ENCODE results near the gene LAD1. TPM values are rescaled to one million over a fixed set of nuclear protein-coding genes. Genes with fewer than 3 reads are reported as not detected.

The LAD1 gene
- total RNA-seq, 1 donor from 2014 or later: 1.2 TPM

GRCh38 chr1:201349092-201349491, 50.0 kb downstream of the LAD1 start:
- Histone ChIP-seq H3K9me3 (ENCODE audit: insufficient read depth, low read depth, low read length) (no peaks in the 10 kb centered on the region), H4K20me1 (ENCODE audit: insufficient read depth, low read length) (no peaks in the 10 kb centered on the region), H3K27ac (ENCODE audit: low read depth, low read length) (no peak overlapping the region), H3K4me1 (ENCODE audit: insufficient read depth, low read length) (no peaks in the 10 kb centered on the region), H3K9ac (ENCODE audit: low read length) (no peak overlapping the region), H3K36me3 (ENCODE audit: insufficient read depth, low read length) (no peaks in the 10 kb centered on the region), H3K4me2 (ENCODE audit: low read length) (no peak overlapping the region), H3K4me3 (ENCODE audit: insufficient read depth, low read depth, low read length) (no peak overlapping the region), H2AFZ (ENCODE audit: low read depth, low read length) (no peak overlapping the region), H3K27me3 (ENCODE audit: insufficient read depth, low read length) (peaks cover 21% of the 10 kb centered on the region), H3K79me2 (ENCODE audit: insufficient read depth, low read length) (no peaks in the 10 kb centered on the region)
- DNase-seq (ENCODE audit: low read depth) (no peak), FAIRE-seq (no peak)
- H3K9me3 Mint-ChIP-seq (ENCODE audit: unreplicated experiment): peaks cover 4% of the 10 kb centered on the region
- TF ChIP-seq, protein P1, sequence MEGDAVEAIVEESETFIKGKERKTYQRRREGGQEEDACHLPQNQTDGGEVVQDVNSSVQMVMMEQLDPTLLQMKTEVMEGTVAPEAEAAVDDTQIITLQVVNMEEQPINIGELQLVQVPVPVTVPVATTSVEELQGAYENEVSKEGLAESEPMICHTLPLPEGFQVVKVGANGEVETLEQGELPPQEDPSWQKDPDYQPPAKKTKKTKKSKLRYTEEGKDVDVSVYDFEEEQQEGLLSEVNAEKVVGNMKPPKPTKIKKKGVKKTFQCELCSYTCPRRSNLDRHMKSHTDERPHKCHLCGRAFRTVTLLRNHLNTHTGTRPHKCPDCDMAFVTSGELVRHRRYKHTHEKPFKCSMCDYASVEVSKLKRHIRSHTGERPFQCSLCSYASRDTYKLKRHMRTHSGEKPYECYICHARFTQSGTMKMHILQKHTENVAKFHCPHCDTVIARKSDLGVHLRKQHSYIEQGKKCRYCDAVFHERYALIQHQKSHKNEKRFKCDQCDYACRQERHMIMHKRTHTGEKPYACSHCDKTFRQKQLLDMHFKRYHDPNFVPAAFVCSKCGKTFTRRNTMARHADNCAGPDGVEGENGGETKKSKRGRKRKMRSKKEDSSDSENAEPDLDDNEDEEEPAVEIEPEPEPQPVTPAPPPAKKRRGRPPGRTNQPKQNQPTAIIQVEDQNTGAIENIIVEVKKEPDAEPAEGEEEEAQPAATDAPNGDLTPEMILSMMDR (IDR thresholded peaks at IDR 0.05; ENCODE audit: insufficient read depth, low read depth, low read length): no peak
- TF ChIP-seq EZH2 (IDR thresholded peaks at IDR 0.05; ENCODE audit: insufficient read depth, low read length): no peak
- no peak overlapping the region for H3K4me3 Mint-ChIP-seq (ENCODE audit: unreplicated experiment)
- peaks cover 43% of the 10 kb centered on the region for H3K27me3 Mint-ChIP-seq (ENCODE audit: low read depth, unreplicated experiment)
- H3K27ac Mint-ChIP-seq (ENCODE audit: unreplicated experiment): no peak overlapping the region
- peaks cover 1% of the 10 kb centered on the region for H3K36me3 Mint-ChIP-seq (ENCODE audit: low read depth, unreplicated experiment)
- peaks cover 3% of the 10 kb centered on the region for H3K4me1 Mint-ChIP-seq (ENCODE audit: low read depth, unreplicated experiment)

DNA sequence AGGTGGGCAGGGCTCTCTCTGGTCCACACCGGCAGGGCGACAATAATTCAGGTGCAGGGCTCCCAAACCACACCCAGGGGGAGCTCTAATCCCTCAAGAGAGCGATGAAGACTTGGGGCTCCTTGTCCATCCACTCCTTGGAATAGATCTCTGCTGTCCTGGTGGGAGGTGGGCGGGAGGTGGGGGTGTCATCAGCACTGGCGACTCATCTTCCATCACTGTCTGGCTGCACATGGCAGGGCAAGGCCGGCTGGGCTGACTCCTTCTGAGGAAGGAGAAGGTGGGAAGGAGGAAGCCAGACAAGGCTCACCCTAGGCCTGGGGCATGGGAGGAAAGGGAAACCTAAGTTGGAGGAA, 50.9 kb downstream of the LAD1 start:
- H3K4me3 Mint-ChIP-seq (ENCODE audit: unreplicated experiment): no peak overlapping the region
- peak overlapping the region; percentile 24 for H3K27ac Mint-ChIP-seq (ENCODE audit: unreplicated experiment)
- Histone ChIP-seq H3K4me1 (ENCODE audit: insufficient read depth, low read length) (no peaks in the 10 kb centered on the region), H3K9ac (ENCODE audit: low read length) (no peak overlapping the region), H3K27me3 (ENCODE audit: insufficient read depth, low read length) (peaks cover 22% of the 10 kb centered on the region), H3K79me2 (ENCODE audit: insufficient read depth, low read length) (no peaks in the 10 kb centered on the region), H3K27ac (ENCODE audit: low read depth, low read length) (no peak overlapping the region), H2AFZ (ENCODE audit: low read depth, low read length) (no peak overlapping the region), H3K9me3 (ENCODE audit: insufficient read depth, low read depth, low read length) (no peaks in the 10 kb centered on the region), H4K20me1 (ENCODE audit: insufficient read depth, low read length) (no peaks in the 10 kb centered on the region), H3K4me2 (ENCODE audit: low read length) (no peak overlapping the region), H3K4me3 (ENCODE audit: insufficient read depth, low read depth, low read length) (no peak overlapping the region), H3K36me3 (ENCODE audit: insufficient read depth, low read length) (no peaks in the 10 kb centered on the region)
- peaks cover 3% of the 10 kb centered on the region for H3K4me1 Mint-ChIP-seq (ENCODE audit: low read depth, unreplicated experiment)
- DNase-seq (ENCODE audit: low read depth) (peak; percentile 16), FAIRE-seq (no peak)
- H3K36me3 Mint-ChIP-seq (ENCODE audit: low read depth, unreplicated experiment): no peaks in the 10 kb centered on the region
- TF ChIP-seq, protein P1 (IDR thresholded peaks at IDR 0.05; ENCODE audit: insufficient read depth, low read depth, low read length): peak; percentile 63
- no peak for TF ChIP-seq EZH2 (IDR thresholded peaks at IDR 0.05; ENCODE audit: insufficient read depth, low read length)
- peaks cover 36% of the 10 kb centered on the region for H3K27me3 Mint-ChIP-seq (ENCODE audit: low read depth, unreplicated experiment)
- peaks cover 4% of the 10 kb centered on the region for H3K9me3 Mint-ChIP-seq (ENCODE audit: unreplicated experiment)

DNA sequence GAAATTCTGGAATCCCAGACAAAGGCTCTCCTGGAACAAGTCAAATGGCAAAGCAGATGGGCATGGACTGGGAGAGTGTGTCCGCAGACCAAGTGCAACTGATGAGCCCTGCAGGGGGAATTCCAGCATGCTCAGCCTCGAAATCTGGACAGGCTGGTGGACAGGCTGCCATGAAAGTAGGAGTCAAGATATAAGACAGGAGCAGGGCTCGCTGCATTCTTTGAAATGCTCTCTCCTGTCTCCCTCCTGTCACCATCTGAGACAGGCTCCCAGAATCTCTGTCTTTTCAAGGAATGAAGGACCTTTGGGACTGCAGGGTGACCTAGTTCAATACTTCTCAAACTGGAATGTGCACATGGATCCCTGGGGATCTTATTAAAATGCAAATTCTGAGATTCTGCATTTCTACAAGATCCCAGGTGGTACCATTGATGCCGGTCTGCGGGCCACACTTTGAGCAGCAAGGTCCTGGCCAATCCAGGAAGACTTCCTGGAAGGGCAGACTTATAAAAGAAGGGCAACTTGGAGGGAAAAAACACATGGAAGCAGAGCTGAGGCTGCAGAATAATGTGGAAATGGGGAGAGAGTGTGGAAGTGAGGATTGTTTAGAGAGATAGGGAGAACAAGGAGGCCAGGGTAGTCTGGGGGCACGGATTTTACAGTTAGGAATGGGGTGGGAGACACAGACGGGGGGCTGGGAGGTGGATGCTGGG, 51.5 kb downstream of the LAD1 start:
- Histone ChIP-seq H3K9ac (ENCODE audit: low read length) (no peak overlapping the region), H3K79me2 (ENCODE audit: insufficient read depth, low read length) (no peaks in the 10 kb centered on the region), H3K4me3 (ENCODE audit: insufficient read depth, low read depth, low read length) (no peak overlapping the region), H3K27me3 (ENCODE audit: insufficient read depth, low read length) (peaks cover 19% of the 10 kb centered on the region), H3K4me1 (ENCODE audit: insufficient read depth, low read length) (no peaks in the 10 kb centered on the region), H2AFZ (ENCODE audit: low read depth, low read length) (no peak overlapping the region), H3K36me3 (ENCODE audit: insufficient read depth, low read length) (no peaks in the 10 kb centered on the region), H4K20me1 (ENCODE audit: insufficient read depth, low read length) (no peaks in the 10 kb centered on the region), H3K27ac (ENCODE audit: low read depth, low read length) (no peak overlapping the region), H3K9me3 (ENCODE audit: insufficient read depth, low read depth, low read length) (no peaks in the 10 kb centered on the region), H3K4me2 (ENCODE audit: low read length) (no peak overlapping the region)
- TF ChIP-seq, protein P1 (IDR thresholded peaks at IDR 0.05; ENCODE audit: insufficient read depth, low read depth, low read length): no peak
- no peak for TF ChIP-seq EZH2 (IDR thresholded peaks at IDR 0.05; ENCODE audit: insufficient read depth, low read length)
- Mint-ChIP-seq H3K27me3 (ENCODE audit: low read depth, unreplicated experiment) (peaks cover 31% of the 10 kb centered on the region), H3K27ac (ENCODE audit: unreplicated experiment) (no peak overlapping the region), H3K9me3 (ENCODE audit: unreplicated experiment) (peaks cover 4% of the 10 kb centered on the region), H3K36me3 (ENCODE audit: low read depth, unreplicated experiment) (no peaks in the 10 kb centered on the region), H3K4me1 (ENCODE audit: low read depth, unreplicated experiment) (peaks cover 3% of the 10 kb centered on the region), H3K4me3 (ENCODE audit: unreplicated experiment) (no peak overlapping the region)
- DNase-seq (ENCODE audit: low read depth): no peak
- no peak for FAIRE-seq

All from astrocyte (in vitro differentiated cells and primary cell).